Caco-2 (cell line): Measurements from ENCODE around the gene FCGBP. TPM values are rescaled to one million over a fixed set of nuclear protein-coding genes. Genes with fewer than 3 reads are reported as not detected.

Experiments used
- BruUV-seq: library from RNA; stranded (reverse); fragments of 400-500 nt; replicated peaks from 2 replicates; lab custom pipeline; 2021; lab: Mats Ljungman, UMichigan
- CTCF ChIA-PET: fragments of 300-600 bp; sonication (Branson Sonifier 250); formaldehyde crosslinking; loops from one replicate; lab custom pipeline; 2022; ENCODE audit warnings: antibody characterized with exemption; lab: Charles Lee
- POLR2A ChIA-PET: fragments of 300-600 bp; sonication (Branson Sonifier 250); formaldehyde crosslinking; loops from one replicate; lab custom pipeline; 2022; ENCODE audit warnings: antibody characterized with exemption; lab: Charles Lee
- DNase-seq, 2 experiments: peaks; one replicate each; pipeline versions ENCODE4 v3.0.0 to v3.0.0-alpha.2; 2020 to 2022
- H3K27me3 ChIP-seq: replicated peaks from 2 replicates; pipeline ENCODE4 v1.6.0; 2011; ENCODE audit warnings: low read length; ENCODE audit not compliant: control insufficient read depth, insufficient read depth
- H3K36me3 ChIP-seq: 2 replicates; pipeline ENCODE4 v1.5.1; 2011; ENCODE audit warnings: low read length; ENCODE audit not compliant: control insufficient read depth, insufficient read depth
- H3K4me1 ChIP-seq: fragments of 250-450 bp; sonication (Bioruptor Pico); 2 replicates; pipeline ENCODE4 v1.5.1; 2020; ENCODE audit warnings: mild to moderate bottlenecking
- H3K4me3 ChIP-seq: 2 replicates; pipeline ENCODE4 v1.5.1; 2011; ENCODE audit warnings: low read depth, mild to moderate bottlenecking, control low read depth, low read length
- H3K9me3 ChIP-seq: fragments of 250-450 bp; sonication (Bioruptor Pico); 2 replicates; pipeline ENCODE4 v1.5.1; 2020; ENCODE audit warnings: mild to moderate bottlenecking, moderate library complexity
- H3K27ac Mint-ChIP-seq: one replicate; pipeline ENCODE4 v1.8.0; 2022; ENCODE audit warnings: mixed read lengths; ENCODE audit not compliant: unreplicated experiment
- H3K27me3 Mint-ChIP-seq: one replicate; pipeline ENCODE4 v1.8.0; 2022; ENCODE audit warnings: mixed read lengths; ENCODE audit not compliant: insufficient read depth, unreplicated experiment
- H3K36me3 Mint-ChIP-seq: one replicate; pipeline ENCODE4 v1.8.0; 2022; ENCODE audit warnings: mild to moderate bottlenecking, mixed read lengths; ENCODE audit not compliant: insufficient read depth, unreplicated experiment
- H3K4me1 Mint-ChIP-seq: one replicate; pipeline ENCODE4 v1.8.0; 2022; ENCODE audit warnings: low read depth, mixed read lengths; ENCODE audit not compliant: unreplicated experiment
- H3K4me3 Mint-ChIP-seq: one replicate; pipeline ENCODE4 v1.8.0; 2022; ENCODE audit warnings: mild to moderate bottlenecking, moderate library complexity, mixed read lengths; ENCODE audit not compliant: unreplicated experiment
- H3K9me3 Mint-ChIP-seq: one replicate; pipeline ENCODE4 v1.8.0; 2022; ENCODE audit warnings: mixed read lengths; ENCODE audit not compliant: unreplicated experiment
- intact Hi-C: fragments of 100-400 bp; cut with micrococcal nuclease; formaldehyde crosslinking; loops from one replicate; pipeline ENCODE4 v1.10.0; 2022; ENCODE audit not compliant: unreplicated experiment
- total RNA-seq: library from RNA; stranded (reverse); gene quantifications from 2 replicates; pipeline ENCODE4 v1.2.3, GENCODE V29; 2022
- TF ChIP-seq, protein P1 (sequence below), 2 experiments: fragments of 200-600 bp in 1 of 2; IDR thresholded peaks; 1 replicate in 1 of 2; 2 replicates in 1 of 2; pipeline versions ENCODE4 v1.5.1 to v1.8.0; 2011 to 2022; ENCODE audit warnings: antibody characterized with exemption in 1 of 2, control low read depth in 1 of 2, inconsistent platforms in 1 of 2, low read depth in 1 of 2, low read length in 1 of 2, mild to moderate bottlenecking in 1 of 2, moderate library complexity in 1 of 2; ENCODE audit not compliant: insufficient read depth in 1 of 2, severe bottlenecking in 1 of 2, unreplicated experiment in 1 of 2

The FCGBP gene
- total RNA-seq, 1 experiment from 2014 or later, result 0.16 TPM

DNA sequence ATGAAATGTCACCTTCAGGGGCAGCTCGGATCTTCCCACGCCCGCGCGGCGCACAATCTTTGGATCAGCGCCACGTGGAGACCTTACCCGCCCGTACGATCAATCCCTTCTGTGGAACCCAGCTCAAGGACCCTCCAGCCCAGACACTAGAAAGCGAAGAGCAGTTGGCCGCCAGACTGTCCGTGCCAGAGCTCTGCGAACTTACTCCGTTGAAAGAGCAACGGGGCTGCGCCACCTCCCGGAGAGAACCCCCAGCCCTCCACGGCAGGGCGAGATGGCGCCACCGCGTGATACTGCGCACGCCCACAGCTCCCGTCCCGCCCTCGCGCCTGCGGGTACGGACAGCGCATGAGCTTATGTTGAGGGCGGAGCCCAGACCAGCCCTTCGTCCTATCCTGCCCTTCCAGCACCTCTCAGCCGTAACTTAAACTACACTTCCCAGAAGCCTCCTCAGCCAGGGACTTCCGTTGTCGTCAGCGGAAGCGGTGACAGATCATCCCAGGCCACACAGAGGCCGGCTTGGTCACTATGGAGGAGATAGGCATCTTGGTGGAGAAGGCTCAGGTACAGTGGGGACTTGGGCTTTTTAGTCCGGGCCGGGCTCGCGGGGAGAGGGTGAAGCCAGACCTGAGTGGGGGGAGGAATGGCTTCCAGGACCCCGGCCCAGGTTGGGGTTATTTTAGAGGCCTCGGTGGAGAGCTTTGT lies 36.4 kb upstream of the FCGBP start, which contains the start of gene PSMC4:
TSS of gene PSMC4 (plus strand) at position 491 of the 705 bp plus-strand sequence. CDS start at position 529, 38 bp downstream.
- no TSS peak for BruUV-seq
- ChIA-PET CTCF (interaction anchor here (0.6 to 2.2 kb wide), 26 partner anchors 10 to 1205 kb away, joined by 3 to 73 read pairs (median 4); partner anchors contain the start of genes EID2, FBL, ZNF546 and ZNF780A), POLR2A (interaction anchor here (0.5 to 1.8 kb wide), 15 partner anchors 8 to 1122 kb away, joined by 3 to 21 read pairs (median 4); partner anchors contain the start of genes FBL, ZNF546, ZNF780A and ZNF780B)
- H3K27me3 ChIP-seq, result no peaks in the 10 kb centered on the region
- H3K36me3 Mint-ChIP-seq, result peaks cover 54% of the 10 kb centered on the region
- peaks cover 6% of the 10 kb centered on the region; the same call in 1 of the 2 replicates for H3K4me1 ChIP-seq
- H3K4me3 Mint-ChIP-seq, result peak within 1 kb of the TSS; percentile 96
- H3K4me1 Mint-ChIP-seq, result peaks cover 25% of the 10 kb centered on the region
- H3K4me3 ChIP-seq, result peak within 1 kb of the TSS; percentile 67
- H3K36me3 ChIP-seq, result peaks cover 2% of the 10 kb centered on the region
- TF ChIP-seq, protein P1, sequence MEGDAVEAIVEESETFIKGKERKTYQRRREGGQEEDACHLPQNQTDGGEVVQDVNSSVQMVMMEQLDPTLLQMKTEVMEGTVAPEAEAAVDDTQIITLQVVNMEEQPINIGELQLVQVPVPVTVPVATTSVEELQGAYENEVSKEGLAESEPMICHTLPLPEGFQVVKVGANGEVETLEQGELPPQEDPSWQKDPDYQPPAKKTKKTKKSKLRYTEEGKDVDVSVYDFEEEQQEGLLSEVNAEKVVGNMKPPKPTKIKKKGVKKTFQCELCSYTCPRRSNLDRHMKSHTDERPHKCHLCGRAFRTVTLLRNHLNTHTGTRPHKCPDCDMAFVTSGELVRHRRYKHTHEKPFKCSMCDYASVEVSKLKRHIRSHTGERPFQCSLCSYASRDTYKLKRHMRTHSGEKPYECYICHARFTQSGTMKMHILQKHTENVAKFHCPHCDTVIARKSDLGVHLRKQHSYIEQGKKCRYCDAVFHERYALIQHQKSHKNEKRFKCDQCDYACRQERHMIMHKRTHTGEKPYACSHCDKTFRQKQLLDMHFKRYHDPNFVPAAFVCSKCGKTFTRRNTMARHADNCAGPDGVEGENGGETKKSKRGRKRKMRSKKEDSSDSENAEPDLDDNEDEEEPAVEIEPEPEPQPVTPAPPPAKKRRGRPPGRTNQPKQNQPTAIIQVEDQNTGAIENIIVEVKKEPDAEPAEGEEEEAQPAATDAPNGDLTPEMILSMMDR (IDR thresholded peaks at IDR 0.05; ENCODE audit: insufficient read depth in 1 of 2, low read depth in 1 of 2, low read length in 1 of 2, severe bottlenecking in 1 of 2, unreplicated experiment in 1 of 2), result peak; percentile 61 to 97
- H3K27ac Mint-ChIP-seq, result peak within 1 kb of the TSS; percentile 96
- DNase-seq, result peak; percentile 99
- H3K9me3 Mint-ChIP-seq, result no peaks in the 10 kb centered on the region
- intact Hi-C loops, result loop anchor here (1.0 to 5.0 kb wide), 5 partner anchors 26 to 251 kb away; partner anchors contain the start of gene ZNF546
- no peaks in the 10 kb centered on the region for H3K9me3 ChIP-seq
- H3K27me3 Mint-ChIP-seq, result no peaks in the 10 kb centered on the region

DNA sequence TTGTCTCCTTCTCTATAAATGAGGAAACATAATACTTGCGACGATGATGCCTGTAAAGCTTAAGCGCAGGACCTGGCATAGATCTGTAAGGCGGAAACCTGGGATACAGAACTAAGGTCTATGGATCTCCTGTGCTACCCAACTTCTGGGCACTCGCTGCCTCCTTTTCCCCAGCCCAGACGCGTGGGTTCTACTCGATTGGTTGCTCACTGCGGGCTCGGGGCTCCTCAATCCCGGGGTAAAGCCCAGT lies 35.9 kb upstream of the FCGBP start:
- TSS peak; percentile 87 for BruUV-seq

More for the DNA sequence above, 35.9 kb upstream of the FCGBP start:
- ChIA-PET CTCF (interaction anchor here (0.5 to 2.2 kb wide), 25 partner anchors 9 to 1206 kb away, joined by 3 to 73 read pairs (median 5); partner anchors contain the start of genes DYRK1B, FBL, ZNF546 and ZNF780A), POLR2A (interaction anchor here (0.5 to 1.8 kb wide), 13 partner anchors 9 to 1121 kb away, joined by 3 to 21 read pairs (median 4); partner anchors contain the start of genes FBL, ZNF546, ZNF780A and ZNF780B)
- Mint-ChIP-seq H3K4me3 (peak overlapping the region; percentile 96), H3K27me3 (no peaks in the 10 kb centered on the region), H3K36me3 (peaks cover 49% of the 10 kb centered on the region), H3K27ac (peak overlapping the region; percentile 96), H3K9me3 (no peaks in the 10 kb centered on the region), H3K4me1 (peaks cover 25% of the 10 kb centered on the region)
- intact Hi-C loops, result loop anchor here (2.0 to 5.0 kb wide), 2 partner anchors 26 to 73 kb away; partner anchors contain the start of gene ZNF546
- H3K9me3 ChIP-seq, result no peaks in the 10 kb centered on the region
- H3K4me1 ChIP-seq, result peaks cover 6% of the 10 kb centered on the region; the same call in 1 of the 2 replicates
- H3K4me3 ChIP-seq, result peak overlapping the region; percentile 65
- peaks cover 2% of the 10 kb centered on the region for H3K36me3 ChIP-seq
- no peak for DNase-seq
- H3K27me3 ChIP-seq, result no peaks in the 10 kb centered on the region
- TF ChIP-seq, protein P1 (IDR thresholded peaks at IDR 0.05; ENCODE audit: insufficient read depth in 1 of 2, low read depth in 1 of 2, low read length in 1 of 2, severe bottlenecking in 1 of 2, unreplicated experiment in 1 of 2), result no peak
